Activated gamma-delta T cell (primary cell): ENCODE results near the gene COL25A1.
"Not testable (repeated sequence)": the region's sequence is repeated elsewhere in the genome, so short reads cannot be mapped to it uniquely, and the experiment has no call there.

Source experiments
- DNase-seq: peaks from one replicate; lab custom pipeline; 2025; lab: John Stamatoyannopoulos, UW

The COL25A1 gene

GRCh38 chr4:109125084-109125483 lies 177.4 kb downstream of the COL25A1 start:
- DNase-seq = no peak

- DNase-seq = no peak
Measured at GRCh38 chr4:109123951-109124350, 178.5 kb downstream of the COL25A1 start.

GRCh38 chr4:109121561-109121960 lies 180.9 kb downstream of the COL25A1 start:
- DNase-seq = no peak

- DNase-seq = no peak
Measured at GRCh38 chr4:109119852-109120251, 182.6 kb downstream of the COL25A1 start.

DNA sequence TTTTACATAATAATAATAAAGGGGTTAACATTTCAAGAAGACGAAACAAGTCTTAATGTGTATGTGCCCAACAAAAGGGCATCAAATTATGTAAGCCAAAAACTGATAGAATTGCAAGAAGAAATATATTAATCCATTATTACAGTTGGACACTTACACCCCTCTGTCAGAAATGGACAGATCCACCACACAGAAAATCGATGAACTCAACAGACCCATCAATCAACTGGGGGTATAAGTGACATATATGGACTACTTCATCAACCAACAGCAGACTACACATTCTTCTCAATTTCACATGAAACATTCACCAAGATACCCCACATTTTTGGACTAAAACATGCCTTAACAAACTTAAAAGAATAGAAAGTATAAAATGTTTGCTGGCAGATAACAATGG lies 183.8 kb downstream of the COL25A1 start:
- DNase-seq = no peak

DNA sequence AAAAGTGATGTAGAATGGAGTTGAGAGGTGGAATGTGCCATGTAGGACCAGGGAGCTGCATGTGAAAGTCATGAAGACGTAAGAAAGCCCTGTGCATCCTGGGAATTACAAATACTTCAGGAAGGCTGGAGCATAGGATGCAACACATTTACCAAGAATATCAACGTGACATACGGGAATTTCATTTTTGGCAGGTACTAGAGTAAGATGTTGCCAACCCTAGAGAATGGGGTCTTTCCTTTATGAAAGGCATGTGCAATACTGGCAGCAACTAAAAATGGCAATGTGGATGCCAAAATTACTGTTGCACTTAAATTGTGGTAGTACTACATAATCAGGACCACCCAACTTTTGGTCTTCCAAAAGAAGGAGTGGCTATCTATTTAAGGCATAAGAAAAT lies 188.0 kb downstream of the COL25A1 start:
- DNase-seq = no peak

DNA sequence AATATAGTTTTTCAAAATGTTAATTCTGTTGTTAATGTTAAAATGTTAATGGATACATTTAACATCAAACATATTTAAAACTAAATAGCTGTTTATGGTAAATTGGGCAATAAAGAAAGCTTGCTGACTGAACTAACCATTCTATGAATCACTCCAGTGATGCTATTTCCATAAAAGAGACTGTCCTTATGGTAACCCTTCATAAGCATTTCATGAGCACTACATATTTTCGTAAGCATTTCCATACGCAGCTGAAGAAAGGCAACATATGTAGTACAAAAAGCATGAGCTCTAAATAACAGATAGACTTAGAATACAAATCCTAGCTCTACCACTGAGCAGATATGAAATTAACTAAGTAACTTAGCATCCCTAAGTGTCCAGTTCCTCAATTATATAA lies 188.9 kb downstream of the COL25A1 start:
- no peak for DNase-seq

GRCh38 chr4:109111031-109111430 lies 191.4 kb downstream of the COL25A1 start:
- DNase-seq = no peak

DNA sequence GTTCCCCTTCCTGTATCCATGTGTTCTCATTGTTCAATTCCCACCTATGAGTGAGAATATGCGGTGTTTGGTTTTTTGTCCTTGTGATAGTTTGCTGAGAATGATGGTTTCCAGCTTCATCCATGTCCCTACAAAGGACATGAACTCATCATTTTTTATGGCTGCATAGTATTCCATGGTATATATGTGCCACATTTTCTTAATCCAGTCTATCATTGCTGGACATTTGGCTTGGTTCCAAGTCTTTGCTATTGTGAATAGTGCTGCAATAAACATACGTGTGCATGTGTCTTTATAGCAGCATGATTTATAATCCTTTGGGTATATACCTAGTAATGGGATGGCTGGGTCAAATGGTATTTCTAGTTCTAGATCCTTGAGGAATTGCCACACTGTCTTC lies 194.2 kb downstream of the COL25A1 start:
- DNase-seq = not testable (repeated sequence)

GRCh38 chr4:109094056-109094455 lies 208.4 kb downstream of the COL25A1 start:
- no peak for DNase-seq

GRCh38 chr4:109091727-109092409 lies 210.6 kb downstream of the COL25A1 start:
- no peak for DNase-seq

GRCh38 chr4:109083911-109084310 lies 218.5 kb downstream of the COL25A1 start:
- no peak for DNase-seq

DNA sequence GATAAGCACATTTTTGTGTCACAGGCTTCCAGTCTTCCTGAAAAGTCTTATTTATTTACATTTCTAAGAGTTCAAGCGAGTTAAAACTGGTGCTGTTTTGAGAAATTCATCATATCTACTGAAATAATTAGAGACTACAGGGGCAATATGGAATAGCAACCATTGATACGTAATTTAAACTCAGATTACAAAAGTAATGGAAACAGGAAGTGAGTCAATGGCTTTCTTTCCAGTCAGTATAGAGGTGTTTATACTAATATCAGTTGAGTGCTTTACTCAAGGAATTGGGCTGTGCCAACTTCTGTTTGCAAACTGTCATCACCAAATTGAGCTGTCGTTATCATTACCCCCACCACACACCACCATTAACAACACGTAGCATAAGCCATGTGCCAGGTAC lies 222.7 kb downstream of the COL25A1 start:
- DNase-seq = no peak

GRCh38 chr4:109079201-109079600 lies 223.3 kb downstream of the COL25A1 start:
- DNase-seq = no peak

- no peak for DNase-seq
Measured at GRCh38 chr4:109078724-109079123, 223.7 kb downstream of the COL25A1 start.

DNA sequence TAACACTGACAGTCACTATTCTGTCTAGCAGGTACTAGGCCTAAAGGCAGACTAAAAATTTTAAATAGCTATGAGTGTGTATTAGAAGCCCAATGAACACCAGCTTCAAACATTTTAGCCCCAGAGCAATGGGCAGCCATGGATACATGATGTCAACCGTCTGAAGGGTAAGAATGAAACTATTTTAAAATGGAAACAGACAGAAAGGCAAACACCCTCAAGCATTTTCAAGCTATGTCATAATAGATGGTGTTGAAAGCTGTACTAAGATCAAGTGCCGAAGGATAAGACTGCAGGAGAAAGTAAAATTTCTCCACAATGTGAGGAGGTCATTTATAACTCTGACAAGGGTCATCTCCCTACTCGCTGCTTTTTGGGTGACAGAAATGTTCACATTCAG lies 225.0 kb downstream of the COL25A1 start:
- no peak for DNase-seq

- not testable (repeated sequence) for DNase-seq
Measured at GRCh38 chr4:109076709-109077108, 225.7 kb downstream of the COL25A1 start.

DNA sequence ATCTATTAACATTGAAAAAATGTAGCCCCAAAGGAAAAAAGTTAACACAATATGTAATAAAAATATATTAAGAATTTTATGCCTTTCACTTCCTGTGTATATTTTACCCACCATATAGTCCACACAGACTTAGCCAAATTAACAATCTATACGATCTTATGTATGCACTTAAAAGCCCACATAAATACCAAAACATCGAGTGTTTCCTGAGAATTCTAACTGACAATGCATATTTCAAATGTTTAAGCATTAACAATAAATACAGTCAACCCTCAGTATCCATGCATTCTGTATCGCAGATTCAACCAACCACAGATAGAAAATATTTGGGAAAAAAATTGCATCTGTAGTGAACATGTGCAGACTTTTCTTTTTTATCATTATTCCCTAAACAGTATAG lies 226.8 kb downstream of the COL25A1 start:
- no peak for DNase-seq

DNA sequence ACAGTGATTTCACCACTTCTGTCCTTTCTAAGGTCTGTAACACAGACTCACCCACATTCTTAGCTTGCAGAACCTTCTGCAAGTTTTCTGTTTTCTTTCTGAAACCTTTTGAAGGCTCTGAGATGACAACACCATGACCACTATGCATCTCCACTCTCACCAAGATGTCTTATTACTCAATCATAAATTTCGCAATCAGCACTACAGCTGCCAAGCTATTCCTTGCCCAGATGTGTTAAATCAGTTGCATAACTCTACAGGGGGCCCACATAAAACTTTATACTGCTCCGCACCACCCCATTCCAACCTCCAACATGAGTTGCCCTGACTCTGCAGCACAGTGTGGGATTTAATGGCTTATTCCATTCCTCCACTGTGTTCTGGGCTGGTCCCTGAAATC lies 229.9 kb downstream of the COL25A1 start:
- DNase-seq = no peak

- not testable (repeated sequence) for DNase-seq
Measured at GRCh38 chr4:109070677-109071076, 231.8 kb downstream of the COL25A1 start.

GRCh38 chr4:109067508-109068235 lies 234.8 kb downstream of the COL25A1 start:
- no peak for DNase-seq

DNA sequence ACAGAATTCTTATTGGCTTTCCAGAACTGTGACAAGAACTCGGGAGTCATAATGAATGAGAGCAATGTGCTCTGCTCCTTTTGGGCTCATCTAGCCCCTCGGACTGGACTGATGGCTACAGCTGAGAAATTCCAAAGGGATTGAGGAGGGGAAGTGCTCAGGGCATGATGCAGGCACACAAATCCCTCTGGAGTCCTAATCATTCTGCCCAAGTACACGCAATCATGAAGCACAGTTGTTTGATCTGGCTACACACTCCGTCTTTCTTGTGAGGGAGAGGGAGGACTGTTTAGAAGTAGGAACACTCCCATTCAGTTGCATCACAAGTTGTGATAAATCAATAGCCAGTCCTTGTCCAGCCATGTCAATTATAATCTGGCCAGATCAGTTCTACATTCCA lies 237.5 kb downstream of the COL25A1 start:
- DNase-seq = no peak

GRCh38 chr4:109053257-109053656 lies 249.2 kb downstream of the COL25A1 start:
- DNase-seq = no peak

- DNase-seq = no peak
Measured at GRCh38 chr4:109052821-109053220, 249.6 kb downstream of the COL25A1 start.
